HepG2 (cell line): ENCODE data around the gene DENND2A. TPM values are rescaled to one million over a fixed set of nuclear protein-coding genes. Genes with fewer than 3 reads are reported as not detected.

Experiments used
- CREB1 ChIP-seq, 2 experiments: fragments of 450-650 bp in 1 of 2; IDR thresholded peaks; 2 replicates each; pipeline ENCODE4 v1.6.1; 2016 to 2017; ENCODE audit warnings: control low read depth in 1 of 2, mild to moderate bottlenecking in 1 of 2, missing compliant biosample characterization in 1 of 2, missing genetic modification characterization in 1 of 2
- FOSL2 ChIP-seq: sonication (generic); formaldehyde crosslinking; IDR thresholded peaks from 2 replicates; pipeline ENCODE4 v1.4.0; 2020; ENCODE audit warnings: missing genetic modification reagents
- GABPA ChIP-seq, 2 experiments: IDR thresholded peaks; 2 replicates each; pipeline ENCODE4 v1.6.1; 2011 to 2016; ENCODE audit warnings: low read depth in 2 of 2, low read length in 1 of 2, missing biosample characterization in 1 of 2, missing genetic modification characterization in 1 of 2
- GABPB1 ChIP-seq: IDR thresholded peaks from 2 replicates; pipeline ENCODE4 v1.6.1; 2016; ENCODE audit warnings: mild to moderate bottlenecking, missing genetic modification reagents, moderate library complexity, missing compliant biosample characterization
- HOXA7 ChIP-seq: sonication (generic); formaldehyde crosslinking; IDR thresholded peaks from 2 replicates; pipeline ENCODE4 v1.8.1; 2022; ENCODE audit warnings: mild to moderate bottlenecking, missing genetic modification reagents, moderate library complexity
- JUN ChIP-seq: sonication (generic); formaldehyde crosslinking; IDR thresholded peaks from 2 replicates; pipeline ENCODE4 v1.4.0; 2020; ENCODE audit warnings: mild to moderate bottlenecking, missing genetic modification reagents
- MYNN ChIP-seq: sonication (generic); formaldehyde crosslinking; IDR thresholded peaks from 2 replicates; pipeline ENCODE4 v1.4.0; 2020; ENCODE audit warnings: mild to moderate bottlenecking, low read depth, missing genetic modification reagents
- PAF1 ChIP-seq: IDR thresholded peaks from 2 replicates; pipeline ENCODE4 v1.6.1; 2016; ENCODE audit warnings: missing genetic modification reagents, missing compliant biosample characterization
- PHB2 ChIP-seq: fragments of 450-650 bp; IDR thresholded peaks from 2 replicates; pipeline ENCODE4 v1.6.1; 2018; ENCODE audit not compliant: partially characterized antibody
- RXRB ChIP-seq: IDR thresholded peaks from 2 replicates; pipeline ENCODE4 v1.6.1; 2016; ENCODE audit warnings: borderline replicate concordance, missing genetic modification reagents, missing compliant biosample characterization
- SKI ChIP-seq: fragments of 450-650 bp; IDR thresholded peaks from one replicate; pipeline ENCODE4 v1.6.1; 2018; ENCODE audit warnings: mild to moderate bottlenecking; ENCODE audit not compliant: partially characterized antibody
- SMARCC2 ChIP-seq: fragments of 450-650 bp; IDR thresholded peaks from 2 replicates; pipeline ENCODE4 v1.6.1; 2017; ENCODE audit warnings: antibody characterized with exemption, mild to moderate bottlenecking
- SNAPC2 ChIP-seq: sonication (generic); formaldehyde crosslinking; IDR thresholded peaks from 2 replicates; pipeline ENCODE4 v1.8.1; 2022; ENCODE audit warnings: mild to moderate bottlenecking, missing genetic modification reagents
- ZFP82 ChIP-seq: sonication (generic); formaldehyde crosslinking; IDR thresholded peaks from 2 replicates; pipeline ENCODE4 v1.5.1; 2020; ENCODE audit warnings: mild to moderate bottlenecking, missing genetic modification reagents, borderline replicate concordance
- ZNF160 ChIP-seq: sonication (generic); formaldehyde crosslinking; IDR thresholded peaks from 2 replicates; pipeline ENCODE4 v1.8.0; 2022; ENCODE audit warnings: mild to moderate bottlenecking, inconsistent platforms, missing genetic modification reagents
- ZNF383 ChIP-seq: sonication (generic); formaldehyde crosslinking; IDR thresholded peaks from 2 replicates; pipeline ENCODE4 v1.4.0; 2020; ENCODE audit warnings: missing genetic modification reagents, mild to moderate bottlenecking, borderline replicate concordance
- ZNF572 ChIP-seq: sonication (generic); formaldehyde crosslinking; IDR thresholded peaks from 2 replicates; pipeline ENCODE4 v1.5.1; 2020; ENCODE audit warnings: mild to moderate bottlenecking, missing genetic modification reagents
- ZNF652 ChIP-seq: IDR thresholded peaks from 2 replicates; pipeline ENCODE4 v1.6.1; 2016; ENCODE audit warnings: low read depth, borderline replicate concordance
- ZNF749 ChIP-seq: sonication (generic); formaldehyde crosslinking; IDR thresholded peaks from 2 replicates; pipeline ENCODE4 v1.8.0; 2022; ENCODE audit warnings: mild to moderate bottlenecking, missing genetic modification reagents, moderate library complexity, borderline replicate concordance
- ZNF788 ChIP-seq: sonication (generic); formaldehyde crosslinking; IDR thresholded peaks from 2 replicates; pipeline ENCODE4 v1.5.0; 2020; ENCODE audit warnings: mild to moderate bottlenecking, missing genetic modification reagents, borderline replicate concordance
- polyA plus RNA-seq, 8 experiments: library from polyadenylated mRNA; depleted of rRNA in 3 of 8; stranded (reverse) in 7 of 8; unstranded in 1 of 8; fragments of >200 nt; fragmentation: Illumina TruSeq in 4 of 8; extraction: Trizol in 4 of 8; gene quantifications; 2 replicates each; pipeline versions ENCODE4 v1.2.1 to v1.2.3, GENCODE V29; 2011 to 2016; ENCODE audit warnings: low read depth in 4 of 8, missing spikeins in 1 of 8, mixed read lengths in 1 of 8; ENCODE audit not compliant: insufficient read depth in 1 of 8
- total RNA-seq, 5 experiments: library from RNA; depleted of rRNA; stranded (reverse); fragments of >200 nt; fragmentation: Illumina TruSeq; extraction: Trizol; gene quantifications; 2 replicates each; pipeline ENCODE4 v1.2.3, GENCODE V29; 2016; ENCODE audit warnings: low read depth in 1 of 5
- TF ChIP-seq, protein P1 (sequence below): sonication (generic); formaldehyde crosslinking; IDR thresholded peaks from 2 replicates; pipeline ENCODE4 v1.8.1; 2022; ENCODE audit warnings: mild to moderate bottlenecking, missing genetic modification reagents
- TF ChIP-seq, protein P2 (sequence below): sonication (generic); formaldehyde crosslinking; IDR thresholded peaks from 2 replicates; pipeline ENCODE4 v1.4.0; 2020; ENCODE audit warnings: mild to moderate bottlenecking, missing genetic modification reagents
- TF ChIP-seq, protein P3 (sequence below): sonication (generic); formaldehyde crosslinking; conservative IDR thresholded peaks from 2 replicates; pipeline ENCODE4 v1.5.0; 2020; ENCODE audit warnings: missing genetic modification reagents
- TF ChIP-seq, protein P4 (sequence below): sonication (generic); formaldehyde crosslinking; IDR thresholded peaks from 2 replicates; pipeline ENCODE4 v1.4.0; 2020; ENCODE audit warnings: missing genetic modification reagents, borderline replicate concordance

DENND2A gene
- total and polyA plus RNA-seq, 2 of the 13 experiments (the other 11 are each of a cell fraction or from before 2014, with no cell fraction given), result not detected

DNA sequence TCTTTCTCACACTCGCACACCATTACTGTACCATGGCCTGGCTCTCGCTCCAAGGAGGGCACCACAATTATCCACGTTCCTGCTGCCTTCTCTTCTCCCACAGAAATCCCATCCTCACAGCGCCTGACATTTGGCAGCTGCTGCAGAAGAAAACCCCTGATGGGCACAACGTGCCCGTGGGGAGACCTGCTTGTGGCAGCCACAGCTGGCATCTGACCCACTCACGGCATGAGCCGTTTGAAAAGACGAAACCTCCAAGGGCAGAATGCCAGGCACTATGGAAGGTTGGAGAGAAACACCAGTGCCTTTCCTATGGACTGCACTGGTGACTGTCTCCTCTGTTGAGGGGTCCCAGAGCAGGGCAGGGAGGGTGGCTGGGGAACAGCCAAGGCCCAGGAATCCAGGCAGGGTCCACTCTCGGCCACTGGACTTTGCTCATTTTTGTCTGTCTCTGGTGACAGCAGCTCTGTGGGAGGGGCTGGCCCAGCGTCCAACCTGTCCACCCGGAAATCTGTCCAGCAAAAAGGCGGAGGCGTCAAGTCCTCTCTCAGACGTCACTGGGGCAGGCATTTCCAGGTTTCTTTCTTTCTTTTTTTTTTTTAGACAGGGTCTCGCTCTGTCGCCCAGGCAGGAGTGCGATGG lies 100.4 kb downstream of the DENND2A start (continued):
- TF ChIP-seq RXRB (CRISPR knock-in tag) (peak; percentile 26; the same call in 1 of the 2 replicates), GABPA (IDR thresholded peaks at IDR 0.05; ENCODE audit: low read depth, low read length) (no peak), GABPA (CRISPR knock-in tag; IDR thresholded peaks at IDR 0.05; ENCODE audit: low read depth) (peak; percentile 46; the same call in 1 of the 2 replicates), HOXA7 (CRISPR knock-in tag) (no peak), FOSL2 (CRISPR knock-in tag) (no peak), ZNF652 (CRISPR knock-in tag) (no peak), SMARCC2 (no peak), ZNF788 (CRISPR knock-in tag) (0 out of 2 replicates have a peak, but pooled peaks have one; percentile 28), ZNF160 (CRISPR knock-in tag) (no peak), PHB2 (no peak), ZNF572 (CRISPR knock-in tag) (peak; percentile 96; the same call in 1 of the 2 replicates), ZNF749 (no peak), ZFP82 (no peak), ZNF383 (CRISPR knock-in tag) (no peak), JUN (CRISPR knock-in tag) (no peak), PAF1 (CRISPR knock-in tag) (no peak), SKI (no peak), CREB1 (IDR thresholded peaks at IDR 0.05) (no peak), CREB1 (CRISPR knock-in tag; IDR thresholded peaks at IDR 0.05) (peak; percentile 45; the same call in 1 of the 2 replicates), GABPB1 (peak; percentile 37; the same call in 1 of the 2 replicates), MYNN (CRISPR knock-in tag) (no peak), SNAPC2 (CRISPR knock-in tag) (no peak)
- TF ChIP-seq, protein P1, sequence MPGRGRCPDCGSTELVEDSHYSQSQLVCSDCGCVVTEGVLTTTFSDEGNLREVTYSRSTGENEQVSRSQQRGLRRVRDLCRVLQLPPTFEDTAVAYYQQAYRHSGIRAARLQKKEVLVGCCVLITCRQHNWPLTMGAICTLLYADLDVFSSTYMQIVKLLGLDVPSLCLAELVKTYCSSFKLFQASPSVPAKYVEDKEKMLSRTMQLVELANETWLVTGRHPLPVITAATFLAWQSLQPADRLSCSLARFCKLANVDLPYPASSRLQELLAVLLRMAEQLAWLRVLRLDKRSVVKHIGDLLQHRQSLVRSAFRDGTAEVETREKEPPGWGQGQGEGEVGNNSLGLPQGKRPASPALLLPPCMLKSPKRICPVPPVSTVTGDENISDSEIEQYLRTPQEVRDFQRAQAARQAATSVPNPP (CRISPR knock-in tag), result no peak
- TF ChIP-seq, protein P2, sequence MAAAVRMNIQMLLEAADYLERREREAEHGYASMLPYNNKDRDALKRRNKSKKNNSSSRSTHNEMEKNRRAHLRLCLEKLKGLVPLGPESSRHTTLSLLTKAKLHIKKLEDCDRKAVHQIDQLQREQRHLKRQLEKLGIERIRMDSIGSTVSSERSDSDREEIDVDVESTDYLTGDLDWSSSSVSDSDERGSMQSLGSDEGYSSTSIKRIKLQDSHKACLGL (CRISPR knock-in tag), result no peak
- TF ChIP-seq, protein P3, sequence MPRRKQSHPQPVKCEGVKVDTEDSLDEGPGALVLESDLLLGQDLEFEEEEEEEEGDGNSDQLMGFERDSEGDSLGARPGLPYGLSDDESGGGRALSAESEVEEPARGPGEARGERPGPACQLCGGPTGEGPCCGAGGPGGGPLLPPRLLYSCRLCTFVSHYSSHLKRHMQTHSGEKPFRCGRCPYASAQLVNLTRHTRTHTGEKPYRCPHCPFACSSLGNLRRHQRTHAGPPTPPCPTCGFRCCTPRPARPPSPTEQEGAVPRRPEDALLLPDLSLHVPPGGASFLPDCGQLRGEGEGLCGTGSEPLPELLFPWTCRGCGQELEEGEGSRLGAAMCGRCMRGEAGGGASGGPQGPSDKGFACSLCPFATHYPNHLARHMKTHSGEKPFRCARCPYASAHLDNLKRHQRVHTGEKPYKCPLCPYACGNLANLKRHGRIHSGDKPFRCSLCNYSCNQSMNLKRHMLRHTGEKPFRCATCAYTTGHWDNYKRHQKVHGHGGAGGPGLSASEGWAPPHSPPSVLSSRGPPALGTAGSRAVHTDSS (CRISPR knock-in tag), result no peak
- TF ChIP-seq, protein P4, sequence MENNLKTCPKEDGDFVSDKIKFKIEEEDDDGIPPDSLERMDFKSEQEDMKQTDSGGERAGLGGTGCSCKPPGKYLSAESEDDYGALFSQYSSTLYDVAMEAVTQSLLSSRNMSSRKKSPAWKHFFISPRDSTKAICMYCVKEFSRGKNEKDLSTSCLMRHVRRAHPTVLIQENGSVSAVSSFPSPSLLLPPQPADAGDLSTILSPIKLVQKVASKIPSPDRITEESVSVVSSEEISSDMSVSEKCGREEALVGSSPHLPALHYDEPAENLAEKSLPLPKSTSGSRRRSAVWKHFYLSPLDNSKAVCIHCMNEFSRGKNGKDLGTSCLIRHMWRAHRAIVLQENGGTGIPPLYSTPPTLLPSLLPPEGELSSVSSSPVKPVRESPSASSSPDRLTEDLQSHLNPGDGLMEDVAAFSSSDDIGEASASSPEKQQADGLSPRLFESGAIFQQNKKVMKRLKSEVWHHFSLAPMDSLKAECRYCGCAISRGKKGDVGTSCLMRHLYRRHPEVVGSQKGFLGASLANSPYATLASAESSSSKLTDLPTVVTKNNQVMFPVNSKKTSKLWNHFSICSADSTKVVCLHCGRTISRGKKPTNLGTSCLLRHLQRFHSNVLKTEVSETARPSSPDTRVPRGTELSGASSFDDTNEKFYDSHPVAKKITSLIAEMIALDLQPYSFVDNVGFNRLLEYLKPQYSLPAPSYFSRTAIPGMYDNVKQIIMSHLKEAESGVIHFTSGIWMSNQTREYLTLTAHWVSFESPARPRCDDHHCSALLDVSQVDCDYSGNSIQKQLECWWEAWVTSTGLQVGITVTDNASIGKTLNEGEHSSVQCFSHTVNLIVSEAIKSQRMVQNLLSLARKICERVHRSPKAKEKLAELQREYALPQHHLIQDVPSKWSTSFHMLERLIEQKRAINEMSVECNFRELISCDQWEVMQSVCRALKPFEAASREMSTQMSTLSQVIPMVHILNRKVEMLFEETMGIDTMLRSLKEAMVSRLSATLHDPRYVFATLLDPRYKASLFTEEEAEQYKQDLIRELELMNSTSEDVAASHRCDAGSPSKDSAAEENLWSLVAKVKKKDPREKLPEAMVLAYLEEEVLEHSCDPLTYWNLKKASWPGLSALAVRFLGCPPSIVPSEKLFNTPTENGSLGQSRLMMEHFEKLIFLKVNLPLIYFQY (CRISPR knock-in tag), result no peak
